Urinary bladder (tissue), 4 donors: ENCODE results near the gene TNNC1. TPM values are rescaled to one million over a fixed set of nuclear protein-coding genes. Genes with fewer than 3 reads are reported as not detected.

Experiments
- DNase-seq: peaks from one replicate; pipeline ENCODE4 v3.0.0-alpha.2; 2015; ENCODE audit errors: extremely low spot score
- H3K27ac ChIP-seq: one replicate; pipeline ENCODE4 v1.5.1; 2013; ENCODE audit warnings: low read depth, mild to moderate bottlenecking, moderate library complexity
- H3K36me3 ChIP-seq: one replicate; pipeline ENCODE4 v1.6.1; 2013; ENCODE audit warnings: mild to moderate bottlenecking, moderate library complexity; ENCODE audit not compliant: insufficient read depth
- H3K4me1 ChIP-seq: one replicate; pipeline ENCODE4 v1.6.1; 2013; ENCODE audit warnings: mild to moderate bottlenecking, moderate library complexity; ENCODE audit not compliant: insufficient read depth
- H3K4me3 ChIP-seq: one replicate; pipeline ENCODE4 v1.5.1; 2013; ENCODE audit warnings: low read depth, low read length
- WGBS: extraction: QIAGEN DNeasy Blood & Tissue Kit; methylation state at CpG from one replicate; pipeline ENCODE4 v1.1.7; 2013; 5-methylcytosine and 5-hydroxymethylcytosine counted together
- polyA plus RNA-seq: library from polyadenylated mRNA; stranded (reverse); fragments of 200-250 nt; gene quantifications from one replicate; pipeline ENCODE4 v1.2.3, GENCODE V29; 2013
- total RNA-seq: library from RNA; depleted of rRNA; stranded (reverse); fragments of >200 nt; gene quantifications from one replicate; pipeline ENCODE4 v1.2.3, GENCODE V29; 2014
- donor health status: healthy with polysubstance abuse.
- donor health status: healthy.

Gene TNNC1
- total and polyA plus RNA-seq, 2 donors, result 3.1 to 68.4 TPM

DNA sequence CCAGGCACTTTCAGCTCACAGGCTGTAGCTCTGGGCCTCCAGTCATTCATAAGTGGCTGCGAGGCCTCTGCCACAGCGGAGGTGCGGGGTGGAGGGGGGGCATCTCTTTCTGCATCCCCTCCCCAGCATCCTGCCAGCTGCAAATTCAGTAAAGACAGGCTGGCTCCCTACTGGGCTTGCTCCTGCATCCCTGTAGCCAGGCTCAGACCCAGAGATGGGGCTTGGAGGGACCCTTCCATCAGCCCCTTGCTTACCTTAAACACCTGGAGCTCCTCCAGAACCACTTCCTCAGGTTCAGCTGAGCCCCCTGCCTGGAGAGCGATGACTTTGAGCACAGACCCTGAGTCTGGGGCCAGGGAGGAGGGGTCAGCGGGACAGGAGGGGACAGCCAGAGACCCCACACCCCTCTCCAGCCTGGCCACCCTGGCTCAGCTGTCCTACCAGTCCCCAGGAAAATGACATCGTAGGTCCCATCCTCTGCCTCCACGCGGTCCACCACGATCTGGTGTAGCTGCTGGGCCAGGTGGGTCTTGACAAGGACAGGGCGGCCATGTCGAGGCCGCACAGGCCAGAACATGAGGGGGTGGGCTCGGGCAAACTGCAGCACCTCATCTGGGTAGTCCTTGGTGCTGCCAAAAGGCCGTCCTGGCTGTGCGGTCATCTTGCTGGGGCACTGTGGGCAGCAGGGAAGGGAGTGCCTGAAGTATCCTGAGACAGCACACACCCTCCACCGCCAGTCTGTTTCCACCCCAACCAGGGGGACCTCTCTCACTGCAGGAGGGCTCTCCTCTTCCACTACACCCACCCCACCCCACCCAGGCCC, 14.2 kb downstream of the TNNC1 start:
- H3K4me1 ChIP-seq, result no peaks in the 10 kb centered on the region
- no peaks in the 10 kb centered on the region for H3K36me3 ChIP-seq
- no peak for DNase-seq
- no peak overlapping the region for H3K27ac ChIP-seq
- no peak overlapping the region for H3K4me3 ChIP-seq
- 91% methylated on average over 16 of the region's 16 CpGs for WGBS

DNA sequence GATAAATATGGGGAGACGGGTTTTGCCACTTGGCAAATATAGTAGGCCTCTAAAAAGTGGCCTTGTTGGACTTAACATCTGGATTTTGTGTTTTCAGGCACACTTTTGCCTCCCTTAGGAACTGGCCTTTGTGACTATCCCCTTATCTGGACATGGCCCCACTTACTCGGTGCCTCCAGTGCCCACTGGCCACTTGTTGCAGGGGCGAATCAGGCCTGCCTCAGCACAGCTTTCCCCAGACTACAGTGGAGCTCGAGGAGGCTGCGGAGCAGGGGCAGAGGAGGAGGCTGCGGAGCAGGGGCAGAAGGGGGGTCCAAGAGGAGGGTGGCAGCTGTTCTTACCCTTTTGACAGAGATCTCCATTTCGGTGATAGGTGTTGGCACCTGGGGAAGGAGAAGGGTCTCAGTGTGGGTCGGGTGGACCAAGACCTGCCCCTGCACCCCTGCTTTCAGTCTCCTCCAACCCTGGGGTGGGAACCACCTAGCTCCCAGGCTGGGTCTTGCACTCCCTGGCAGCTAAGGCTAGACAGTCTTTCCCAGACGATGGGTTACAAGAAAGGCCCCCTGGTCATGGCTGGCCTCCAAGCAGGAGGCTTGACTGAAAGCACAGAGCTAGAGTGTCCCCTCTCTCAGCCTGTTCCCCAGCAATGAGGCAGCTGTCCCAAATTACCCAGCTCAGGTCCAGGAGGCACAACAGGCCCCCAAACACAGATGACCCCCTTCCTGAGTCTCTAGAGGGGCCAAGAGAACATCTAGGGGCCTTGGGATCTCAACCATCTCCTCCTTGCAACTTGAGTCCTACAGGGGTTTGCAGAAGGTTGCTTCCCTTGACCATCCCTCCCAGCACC, 15.0 kb downstream of the TNNC1 start:
- Histone ChIP-seq H3K4me3 (no peak overlapping the region), H3K27ac (no peak overlapping the region), H3K36me3 (no peaks in the 10 kb centered on the region), H3K4me1 (no peaks in the 10 kb centered on the region)
- DNase-seq, result no peak
- WGBS, result 90% methylated on average over 9 of the region's 9 CpGs

DNA sequence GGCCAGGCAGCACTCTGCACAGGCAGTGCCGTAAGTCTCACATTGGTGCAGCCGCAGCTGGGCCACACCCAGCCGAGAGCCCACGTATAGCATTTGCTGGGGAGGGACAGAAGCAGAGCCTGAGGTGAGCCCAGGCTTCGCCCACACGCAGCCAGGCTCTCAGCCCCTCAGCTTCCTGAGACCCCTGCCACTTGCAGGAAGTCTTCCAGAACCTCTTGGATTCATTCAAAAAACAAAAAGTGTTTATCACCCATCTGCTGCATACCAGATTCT, 15.8 kb downstream of the TNNC1 start:
- no peaks in the 10 kb centered on the region for H3K4me1 ChIP-seq
- no peaks in the 10 kb centered on the region for H3K36me3 ChIP-seq
- 82% methylated on average over 6 of the region's 6 CpGs for WGBS
- no peak overlapping the region for H3K27ac ChIP-seq
- no peak overlapping the region for H3K4me3 ChIP-seq
- DNase-seq, result no peak

DNA sequence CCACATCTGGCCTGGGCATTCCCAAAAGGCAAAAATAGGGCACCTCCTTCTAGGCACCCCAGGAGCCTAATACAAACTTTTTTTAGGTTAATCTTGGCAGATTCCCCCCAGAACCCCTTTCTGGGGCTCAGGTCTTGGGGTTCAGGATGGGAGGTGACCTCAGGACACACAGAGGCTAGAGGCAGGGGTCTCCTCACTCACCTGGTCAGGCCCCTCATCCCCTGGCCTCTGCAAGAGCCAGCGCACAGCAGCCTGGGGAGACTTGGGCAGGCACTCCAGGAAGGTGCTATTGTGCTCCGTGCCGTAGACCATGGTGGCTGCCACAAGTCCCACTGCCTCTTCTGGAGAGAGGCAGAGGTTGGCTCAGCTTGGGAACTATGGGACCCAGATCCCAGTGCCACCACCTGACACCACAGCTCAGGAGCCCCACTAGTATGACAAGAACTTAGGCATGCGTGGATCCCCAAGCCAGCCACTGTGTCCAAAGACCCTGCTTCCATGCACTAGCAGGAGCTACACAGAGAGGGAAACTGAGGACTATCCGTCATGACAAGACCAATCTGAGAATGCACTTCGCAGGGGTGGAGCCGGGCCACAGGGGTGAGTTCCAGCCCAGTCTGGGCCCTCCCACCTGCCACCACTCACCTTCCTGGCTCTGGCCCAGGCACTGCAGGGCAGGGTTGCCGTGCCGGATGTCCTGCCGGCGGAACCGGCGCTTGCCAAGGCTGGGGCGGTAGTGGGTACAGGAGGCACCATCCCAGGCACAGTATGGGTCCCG, 16.3 kb downstream of the TNNC1 start:
- 91% methylated on average over 15 of the region's 15 CpGs for WGBS
- H3K4me1 ChIP-seq, result no peaks in the 10 kb centered on the region
- DNase-seq, result no peak
- no peaks in the 10 kb centered on the region for H3K36me3 ChIP-seq
- H3K4me3 ChIP-seq, result no peak overlapping the region
- H3K27ac ChIP-seq, result no peak overlapping the region

- Histone ChIP-seq H3K27ac (no peak overlapping the region), H3K4me1 (no peaks in the 10 kb centered on the region), H3K36me3 (no peaks in the 10 kb centered on the region), H3K4me3 (no peak overlapping the region)
- 81% methylated on average over 13 of the region's 13 CpGs for whole genome bisulfite sequencing
- DNase-seq, result no peak
Observed at GRCh38 chr3:52436500-52437149, 17.2 kb downstream of the TNNC1 start.

DNA sequence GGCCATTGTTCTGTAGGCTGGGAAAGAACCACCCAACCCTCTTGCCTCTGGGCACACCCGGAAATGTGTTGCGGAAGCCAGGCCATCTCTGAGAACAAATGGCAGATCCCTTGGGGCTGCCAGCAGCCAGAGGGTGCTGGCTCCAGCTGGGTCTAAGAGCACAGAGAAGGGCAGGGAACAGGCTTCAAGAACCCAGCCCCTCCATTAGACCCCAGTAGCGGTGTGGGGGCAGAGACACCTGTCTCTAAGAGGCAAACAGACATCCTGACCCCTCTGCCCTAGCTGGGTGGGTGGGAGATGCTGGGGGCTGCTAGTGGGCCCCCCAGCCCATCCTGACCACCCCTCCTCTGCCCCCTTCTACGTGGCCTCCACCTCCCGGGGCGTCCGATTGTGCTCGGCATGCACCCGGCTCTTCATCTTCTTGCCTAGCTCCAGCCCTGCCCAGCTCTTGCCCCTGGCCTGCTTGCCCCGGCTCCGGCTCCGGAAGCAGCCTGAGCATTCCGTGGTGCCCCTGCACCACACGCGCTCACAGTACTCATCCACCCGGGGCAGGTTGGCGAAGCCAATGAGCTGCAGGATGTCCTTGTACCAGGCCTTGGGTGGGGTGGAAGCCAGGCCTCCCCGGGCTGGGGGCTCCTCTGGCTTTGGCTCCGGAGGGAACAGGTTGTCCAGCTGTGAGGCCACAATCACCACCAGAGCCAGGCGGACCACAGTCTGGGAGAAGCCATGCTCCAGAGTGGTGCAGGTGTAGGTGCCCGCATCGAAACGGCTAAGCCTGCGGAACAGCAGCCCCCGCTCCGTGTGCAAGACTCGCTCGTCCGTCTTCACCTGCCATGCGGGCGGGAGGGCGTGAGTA, 18.4 kb downstream of the TNNC1 start:
- Histone ChIP-seq H3K36me3 (no peaks in the 10 kb centered on the region), H3K4me3 (no peak overlapping the region), H3K4me1 (no peaks in the 10 kb centered on the region), H3K27ac (no peak overlapping the region)
- no peak for DNase-seq
- WGBS, result 94% methylated on average over 32 of the region's 32 CpGs

DNA sequence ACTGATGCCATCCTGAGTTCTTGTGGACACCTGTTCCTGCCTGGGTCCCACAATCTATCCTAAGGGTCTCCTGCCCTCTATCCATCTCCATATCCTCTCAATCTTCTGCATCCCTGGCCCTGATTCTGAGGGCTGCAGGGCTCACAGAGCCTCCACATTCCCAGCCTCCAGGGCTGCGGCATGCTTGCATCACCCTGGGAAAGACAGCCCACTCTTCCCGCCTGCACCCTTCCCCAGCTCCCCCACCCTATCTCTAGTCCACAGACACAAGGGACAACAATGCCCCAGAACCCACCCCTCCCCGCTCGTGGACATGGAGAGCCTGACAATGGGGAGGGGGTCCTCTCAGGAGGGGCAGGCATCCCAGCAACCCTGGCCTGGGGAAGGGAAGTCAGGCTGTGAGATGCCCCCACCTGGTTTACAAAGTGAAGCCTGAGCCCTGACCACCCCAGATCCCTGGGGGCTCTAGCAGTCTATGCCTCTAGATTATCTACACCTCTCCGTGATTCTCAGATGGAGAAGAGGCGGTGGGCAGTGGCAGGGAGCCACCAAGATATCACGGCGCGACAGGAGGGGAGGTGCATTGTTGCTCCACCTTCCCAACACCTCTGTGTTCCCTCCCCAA, 19.2 kb downstream of the TNNC1 start:
- WGBS, result 90% methylated on average over 9 of the region's 9 CpGs
- no peaks in the 10 kb centered on the region for H3K4me1 ChIP-seq
- no peak overlapping the region for H3K4me3 ChIP-seq
- DNase-seq, result no peak
- no peaks in the 10 kb centered on the region for H3K36me3 ChIP-seq
- no peak overlapping the region for H3K27ac ChIP-seq

DNA sequence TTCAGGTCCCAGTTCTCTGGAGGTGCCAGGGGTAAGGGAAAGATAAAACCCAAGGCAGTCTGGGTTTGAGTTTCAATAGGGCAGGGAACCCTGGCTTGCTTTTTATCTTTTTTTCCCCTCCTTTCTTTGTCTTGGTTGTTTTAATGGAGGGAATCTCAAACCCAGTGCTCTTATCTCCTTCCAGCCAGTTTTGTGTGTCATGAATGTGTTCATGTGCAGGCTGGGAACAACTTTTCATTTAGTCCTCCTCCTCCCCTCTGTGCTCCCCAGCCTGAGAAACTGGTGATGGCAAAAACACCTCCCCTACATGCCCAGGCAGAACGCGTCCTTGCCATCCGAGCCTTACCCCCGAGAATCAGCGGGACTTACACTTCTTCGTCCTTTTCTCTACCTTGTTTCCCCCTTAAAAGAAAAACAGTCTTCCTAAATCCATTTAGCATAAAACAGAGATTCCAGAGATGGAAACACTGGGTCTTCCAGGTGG, 19.8 kb downstream of the TNNC1 start:
- WGBS, result 82% methylated on average over 6 of the region's 6 CpGs
- Histone ChIP-seq H3K27ac (no peak overlapping the region), H3K36me3 (no peaks in the 10 kb centered on the region), H3K4me1 (no peaks in the 10 kb centered on the region), H3K4me3 (no peak overlapping the region)
- no peak for DNase-seq

GRCh38 chr3:52433328-52433995, 20.4 kb downstream of the TNNC1 start:
- no peaks in the 10 kb centered on the region for H3K36me3 ChIP-seq
- no peaks in the 10 kb centered on the region for H3K4me1 ChIP-seq
- H3K4me3 ChIP-seq, result no peak overlapping the region
- 62% methylated on average over 10 of the region's 10 CpGs for WGBS
- H3K27ac ChIP-seq, result no peak overlapping the region
- no peak for DNase-seq

DNA sequence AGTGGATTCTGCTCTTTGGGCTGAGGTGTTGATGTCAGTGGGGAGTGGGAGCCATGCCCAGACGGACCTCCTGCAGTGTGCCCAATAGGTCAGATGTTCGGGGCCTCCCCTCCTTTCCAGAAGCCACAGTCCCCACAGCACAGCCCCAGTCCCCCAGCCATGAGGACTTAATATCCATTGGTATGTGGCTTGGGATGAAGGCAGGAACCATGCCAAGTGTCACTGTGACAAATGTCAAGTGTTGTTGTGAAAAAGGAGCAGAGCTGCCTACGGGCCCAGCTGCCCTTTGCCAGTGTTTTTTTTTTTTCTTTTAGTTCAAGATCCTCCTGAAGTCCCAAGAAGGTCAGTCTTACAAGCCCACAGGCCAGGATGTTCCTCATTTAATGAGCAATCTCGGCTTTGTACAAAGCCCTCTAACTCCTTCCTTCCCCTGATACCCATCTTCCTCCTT, 21.1 kb downstream of the TNNC1 start:
- WGBS, result 72% methylated on average over 4 of the region's 4 CpGs
- Histone ChIP-seq H3K36me3 (no peaks in the 10 kb centered on the region), H3K27ac (no peak overlapping the region), H3K4me1 (no peaks in the 10 kb centered on the region), H3K4me3 (no peak overlapping the region)
- DNase-seq, result no peak

DNA sequence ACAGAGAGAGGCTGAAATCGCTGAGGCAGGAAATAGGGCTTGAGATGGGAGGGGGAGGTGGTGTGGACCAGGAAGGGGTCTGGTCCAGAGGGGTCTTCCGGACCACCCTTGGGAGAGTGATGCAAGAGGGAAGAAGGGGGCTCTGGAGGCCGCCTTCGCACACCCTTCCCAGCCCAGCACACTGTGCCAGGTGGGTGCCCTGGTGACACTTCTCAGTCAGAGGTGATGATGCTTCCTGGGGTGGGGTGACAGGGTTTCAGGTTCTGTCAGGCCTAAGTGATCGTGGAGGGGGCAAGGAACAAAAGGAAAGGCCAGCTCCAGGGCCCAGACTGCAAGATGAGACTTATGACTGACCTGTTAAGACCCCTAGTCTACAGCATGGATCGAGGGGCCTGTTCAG, 21.6 kb downstream of the TNNC1 start:
- Histone ChIP-seq H3K4me3 (no peak overlapping the region), H3K36me3 (no peaks in the 10 kb centered on the region), H3K27ac (no peak overlapping the region), H3K4me1 (no peaks in the 10 kb centered on the region)
- WGBS, result 81% methylated on average over 6 of the region's 6 CpGs
- DNase-seq, result no peak
